GM19023 (cell line): Measurements from ENCODE around the gene PEX3.
"Not testable (repeated sequence)": the region's sequence is repeated elsewhere in the genome, so short reads cannot be mapped to it uniquely, and the experiment has no call there.

Experiments used
- ATAC-seq: cut with Tn5 transposase; IDR thresholded peaks from one replicate; pipeline ENCODE4 v1.9.1; 2021; ENCODE audit warnings: mild to moderate bottlenecking, moderate library complexity; ENCODE audit not compliant: unreplicated experiment

Gene PEX3

DNA sequence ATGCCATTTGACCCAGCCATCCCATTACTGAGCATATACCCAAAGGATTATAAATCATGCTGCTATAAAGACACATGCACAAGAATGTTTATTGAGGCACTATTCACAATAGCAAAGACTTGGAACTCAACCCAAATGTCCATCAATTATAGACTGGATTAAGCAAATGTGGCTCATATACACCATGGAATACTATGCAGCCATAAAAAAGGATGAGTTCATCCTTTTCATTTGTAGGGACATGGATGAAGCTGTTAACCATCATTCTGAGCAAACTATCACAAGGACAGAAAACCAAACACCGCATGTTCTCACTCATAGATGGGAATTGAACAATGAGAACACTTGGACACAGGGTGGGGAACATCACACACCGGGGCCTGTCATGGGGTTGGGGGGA is 2.7 kb upstream of the PEX3 start:
- not testable (repeated sequence) for ATAC-seq

GRCh38 chr6:143449082-143449713 is 1.4 kb upstream of the PEX3 start:
- no peak for ATAC-seq

DNA sequence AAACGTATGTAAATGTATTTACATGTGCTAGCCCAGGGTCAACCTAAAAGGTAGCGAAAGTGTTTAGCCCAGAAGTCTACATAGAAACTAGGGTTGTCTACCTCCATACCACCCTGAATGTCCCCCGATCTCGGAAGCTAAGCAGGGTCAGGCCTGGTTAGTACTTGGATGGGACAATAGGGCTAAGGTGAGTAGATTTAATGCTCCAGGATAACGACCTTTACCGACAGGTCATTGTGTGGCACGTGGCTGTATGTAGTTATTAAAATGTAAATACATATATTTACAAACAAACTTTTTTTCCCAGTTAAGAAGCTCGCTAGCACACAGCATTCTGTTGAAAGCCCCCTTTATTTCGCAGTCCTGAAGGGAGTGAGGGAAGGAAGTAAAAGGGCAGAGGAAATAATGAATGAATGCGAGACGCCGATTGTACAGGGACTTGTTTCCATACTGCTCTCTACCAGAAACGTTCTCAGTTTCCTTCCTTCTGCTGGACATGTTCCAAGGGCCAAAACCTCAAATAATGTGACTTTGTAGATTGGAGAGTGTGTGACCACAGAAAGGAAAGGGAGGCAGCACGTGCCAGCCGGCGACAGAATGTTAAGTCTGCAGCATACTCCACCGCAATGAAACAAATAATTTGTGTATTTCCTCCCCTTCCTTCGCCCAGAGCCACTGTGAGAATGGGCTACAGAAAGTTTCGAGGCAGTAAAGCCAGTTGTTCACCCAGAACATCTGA is 722 bp upstream of the PEX3 start:
- ATAC-seq = no peak

DNA sequence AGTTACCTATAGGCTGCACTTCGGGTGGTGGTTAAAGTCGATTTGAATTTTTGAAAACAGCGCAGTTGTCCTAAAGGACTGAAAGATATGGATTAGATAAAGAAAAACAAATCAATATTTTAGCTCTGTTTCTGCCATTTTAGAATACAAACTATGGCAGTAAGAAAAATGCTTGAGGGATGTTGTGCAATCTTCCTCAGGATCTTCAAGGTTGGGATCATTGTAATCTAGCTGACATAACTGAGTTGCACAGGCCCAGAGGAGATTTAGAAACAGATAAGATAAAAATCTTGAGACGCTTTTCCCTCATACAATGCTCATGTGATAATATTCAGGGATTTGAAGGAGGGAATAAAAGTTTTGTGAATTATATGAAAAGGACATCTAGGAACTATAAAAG is 926 bp downstream of the PEX3 start:
- ATAC-seq = no peak

- ATAC-seq = no peak
These were observed 7.2 kb downstream of the PEX3 start for GRCh38 chr6:143457563-143458359.

- no peak for ATAC-seq
These were observed 14.9 kb downstream of the PEX3 start for GRCh38 chr6:143465546-143465945.

GRCh38 chr6:143468026-143468425 is 17.4 kb downstream of the PEX3 start:
- no peak for ATAC-seq

DNA sequence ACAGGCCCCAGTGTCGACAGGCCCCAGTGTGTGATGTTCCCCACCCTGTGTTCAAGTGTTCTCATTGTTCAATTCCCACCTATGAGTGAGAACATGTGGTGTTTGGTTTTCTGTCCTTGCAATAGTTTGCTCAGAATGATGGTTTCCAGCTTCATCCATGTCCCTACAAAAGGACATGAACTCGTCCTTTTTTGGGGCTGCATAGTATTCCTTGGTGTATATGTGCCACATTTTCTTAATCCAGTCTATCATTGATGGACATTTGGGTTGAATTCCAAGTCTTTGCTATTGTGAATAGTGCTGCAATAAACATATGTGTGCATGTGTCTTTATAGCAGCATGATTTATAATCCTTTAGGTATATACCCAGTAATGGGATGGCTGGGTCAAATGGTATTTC is 18.2 kb downstream of the PEX3 start:
- not testable (repeated sequence) for ATAC-seq

DNA sequence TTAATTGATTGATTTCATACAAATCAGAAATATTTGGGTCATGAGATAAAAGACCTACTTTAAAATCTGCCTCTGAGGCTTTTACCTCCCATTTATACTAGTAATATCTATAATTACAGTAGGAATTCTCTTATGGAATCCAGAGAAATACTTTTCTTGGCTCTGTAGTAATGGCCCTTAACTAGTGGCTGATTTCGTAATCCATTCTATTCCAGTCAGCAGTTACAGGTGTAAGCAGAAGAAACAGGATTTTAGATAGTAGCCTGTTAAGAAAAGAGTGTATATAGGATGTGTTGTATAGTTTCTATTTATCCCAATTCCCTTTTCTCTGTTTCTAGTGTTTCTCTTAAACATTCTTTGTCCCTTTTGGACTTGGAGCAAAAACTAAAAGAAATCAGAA is 21.2 kb downstream of the PEX3 start:
- no peak for ATAC-seq

GRCh38 chr6:143476545-143476944 is 25.9 kb downstream of the PEX3 start:
- ATAC-seq = no peak

DNA sequence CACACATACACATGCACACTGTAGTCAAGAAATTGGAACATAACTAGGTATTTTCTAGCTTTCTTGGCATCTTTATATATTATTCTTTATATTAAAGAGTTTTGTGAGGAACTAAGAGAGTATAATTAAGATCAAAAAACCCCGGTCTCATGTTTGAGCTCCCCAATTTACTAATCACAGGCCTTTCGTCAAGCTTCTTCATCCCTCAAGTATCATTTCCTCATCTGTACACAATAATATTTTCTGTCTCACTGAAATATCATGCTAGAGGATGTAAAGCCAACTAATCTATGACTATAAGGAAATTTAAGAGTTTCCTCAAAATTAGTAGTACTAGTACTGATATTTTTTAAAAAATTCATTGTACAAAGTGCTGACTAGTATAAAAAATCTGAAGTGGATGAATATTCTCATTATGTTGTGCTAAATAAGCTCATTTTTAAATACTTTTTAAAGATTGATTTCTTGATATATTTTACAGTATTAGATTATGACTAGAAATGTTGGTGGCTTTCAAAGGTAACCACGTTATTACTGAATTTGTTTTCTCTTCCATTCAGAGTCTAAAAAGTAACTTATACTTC is 28.0 kb downstream of the PEX3 start:
- ATAC-seq = no peak

DNA sequence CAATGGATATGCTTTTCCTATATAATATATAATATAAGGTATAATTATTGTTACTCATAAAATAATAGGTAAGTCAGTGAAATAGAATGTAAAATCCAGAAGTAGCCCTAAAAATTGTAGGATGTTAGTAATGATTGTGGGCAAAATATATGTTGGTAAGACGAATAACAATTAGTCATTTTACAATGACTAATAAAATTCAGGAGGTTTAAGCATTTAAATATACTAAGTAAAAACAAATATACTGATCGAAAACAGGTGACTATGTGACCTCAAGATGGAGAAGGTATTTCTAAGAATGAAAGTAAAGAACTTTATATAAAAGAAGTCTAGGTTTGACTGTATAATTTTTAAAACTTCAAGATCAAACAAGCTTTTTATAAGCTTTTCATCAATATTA is 32.0 kb downstream of the PEX3 start:
- ATAC-seq = no peak

GRCh38 chr6:143485967-143486366 is 35.4 kb downstream of the PEX3 start:
- no peak for ATAC-seq

DNA sequence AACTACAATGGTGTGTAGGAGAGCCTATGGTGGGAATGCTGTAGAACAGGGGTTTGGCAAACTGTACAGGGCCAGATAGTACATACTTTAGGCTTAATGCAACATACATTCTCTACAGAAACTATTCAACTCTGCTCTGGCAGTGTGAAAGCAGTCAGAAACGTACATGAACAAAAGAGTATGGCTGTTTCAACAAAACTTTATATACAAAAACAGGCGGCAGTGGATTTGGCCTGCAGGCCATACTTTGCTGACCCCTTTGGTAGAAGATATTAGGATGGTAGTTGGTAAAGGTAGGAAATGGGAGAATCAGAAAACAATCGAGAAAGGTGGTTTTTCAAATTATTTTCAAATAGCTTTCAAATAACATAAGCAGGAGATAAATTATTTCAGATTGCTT is 36.1 kb downstream of the PEX3 start:
- no peak for ATAC-seq

DNA sequence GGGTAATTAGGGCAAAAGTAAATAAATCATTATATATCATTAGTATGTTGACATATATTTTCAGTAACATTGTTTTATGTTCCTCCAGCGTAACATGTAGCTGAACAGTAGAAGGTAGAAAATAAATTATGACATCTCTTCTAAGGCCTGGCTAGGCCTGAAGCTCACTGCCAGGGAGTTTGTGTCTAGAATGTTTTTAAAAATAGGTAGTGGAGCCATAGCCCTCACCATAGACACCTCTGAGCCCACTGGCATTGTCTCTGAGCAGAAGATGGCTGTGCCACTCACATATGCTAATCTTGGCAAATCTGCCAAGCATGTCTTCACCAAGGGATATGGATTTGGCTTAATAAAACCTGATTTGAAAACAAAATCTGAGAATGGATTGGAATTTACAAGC is 39.6 kb downstream of the PEX3 start:
- ATAC-seq = no peak

DNA sequence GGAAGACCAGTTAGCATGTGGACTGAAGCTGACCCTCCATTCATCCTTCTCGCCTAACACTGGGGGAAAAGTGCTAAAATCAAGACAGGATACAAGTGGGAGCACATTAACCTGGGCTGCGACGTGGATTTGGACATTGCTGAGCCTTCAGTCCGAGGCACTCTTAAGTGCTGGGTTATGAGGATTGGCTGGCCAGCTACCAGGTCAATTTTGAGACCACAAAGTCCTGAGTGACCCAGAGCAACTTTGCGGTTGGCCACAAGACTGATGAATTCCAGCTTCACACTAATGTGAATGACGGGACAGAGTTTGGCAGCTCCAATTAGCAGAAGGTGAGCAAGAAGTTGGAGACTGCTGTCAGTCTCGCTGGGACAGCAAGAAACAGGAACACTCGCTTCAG is 40.2 kb downstream of the PEX3 start:
- no peak for ATAC-seq

GRCh38 chr6:143496974-143497373 is 46.4 kb downstream of the PEX3 start:
- ATAC-seq = no peak

DNA sequence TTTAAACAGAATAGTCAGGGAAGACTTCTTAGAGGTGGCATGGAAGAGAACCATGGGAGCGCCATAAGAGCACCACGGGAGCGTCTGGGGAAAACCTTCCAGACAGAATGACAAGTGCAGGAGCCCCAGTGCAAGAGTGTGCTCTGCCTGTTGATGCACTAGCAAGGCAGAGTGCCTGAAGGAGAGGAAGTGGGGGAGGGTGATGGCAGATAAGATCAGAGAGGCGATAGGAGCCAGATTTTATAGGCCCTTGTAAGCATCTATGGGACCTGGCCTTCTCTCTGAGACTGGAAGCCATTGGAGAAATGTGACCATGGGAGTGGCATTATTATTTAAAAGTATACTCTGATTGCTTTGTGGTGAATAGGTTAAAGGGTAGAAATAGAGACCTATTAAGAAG is 47.8 kb downstream of the PEX3 start:
- no peak for ATAC-seq

GRCh38 chr6:143501851-143502250 is 51.2 kb downstream of the PEX3 start:
- ATAC-seq = no peak

GRCh38 chr6:143504369-143504768 is 53.8 kb downstream of the PEX3 start:
- no peak for ATAC-seq

DNA sequence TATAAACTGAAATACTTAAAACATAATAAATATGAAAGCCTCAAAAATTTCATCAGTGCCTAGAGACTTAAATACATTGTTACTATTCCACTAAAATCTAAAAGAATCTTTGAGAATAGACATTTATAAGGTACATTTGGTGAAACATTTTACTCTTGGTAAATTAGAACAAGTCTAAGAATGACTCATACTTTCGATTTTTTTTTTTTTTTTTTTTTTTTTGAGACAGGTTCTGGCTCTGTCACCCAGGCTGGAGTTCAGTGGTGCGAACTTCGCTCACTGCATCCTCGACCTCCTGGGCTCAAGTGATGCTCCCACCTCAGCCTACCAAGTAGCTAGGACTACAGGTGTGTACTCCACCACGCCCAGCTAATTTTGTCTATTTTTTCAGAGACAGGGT is 54.5 kb downstream of the PEX3 start:
- no peak for ATAC-seq

- ATAC-seq = no peak
These were observed 54.9 kb downstream of the PEX3 start for GRCh38 chr6:143505537-143505936.
